ES-I3 (cell line): ENCODE data around the gene P2RX5.
"Not testable (repeated sequence)": the region's sequence is repeated elsewhere in the genome, so short reads cannot be mapped to it uniquely, and the experiment has no call there.

Source experiments
- H3K36me3 ChIP-seq: 2 replicates; pipeline ENCODE4 v1.6.1; 2013; ENCODE audit warnings: mild to moderate bottlenecking, low read length, control low read depth, moderate library complexity; ENCODE audit not compliant: insufficient read depth
- H3K4me1 ChIP-seq: 2 replicates; pipeline ENCODE4 v1.6.1; 2013; ENCODE audit warnings: mild to moderate bottlenecking, control low read depth, low read length; ENCODE audit not compliant: insufficient read depth
- H3K9ac ChIP-seq: 2 replicates; pipeline ENCODE4 v1.6.1; 2013; ENCODE audit warnings: low read depth, mild to moderate bottlenecking, low read length, moderate library complexity
- H3K9me3 ChIP-seq: 2 replicates; pipeline ENCODE4 v1.6.1; 2013; ENCODE audit warnings: mild to moderate bottlenecking, low read length, moderate library complexity; ENCODE audit not compliant: control insufficient read depth, insufficient read depth

The P2RX5 gene

DNA sequence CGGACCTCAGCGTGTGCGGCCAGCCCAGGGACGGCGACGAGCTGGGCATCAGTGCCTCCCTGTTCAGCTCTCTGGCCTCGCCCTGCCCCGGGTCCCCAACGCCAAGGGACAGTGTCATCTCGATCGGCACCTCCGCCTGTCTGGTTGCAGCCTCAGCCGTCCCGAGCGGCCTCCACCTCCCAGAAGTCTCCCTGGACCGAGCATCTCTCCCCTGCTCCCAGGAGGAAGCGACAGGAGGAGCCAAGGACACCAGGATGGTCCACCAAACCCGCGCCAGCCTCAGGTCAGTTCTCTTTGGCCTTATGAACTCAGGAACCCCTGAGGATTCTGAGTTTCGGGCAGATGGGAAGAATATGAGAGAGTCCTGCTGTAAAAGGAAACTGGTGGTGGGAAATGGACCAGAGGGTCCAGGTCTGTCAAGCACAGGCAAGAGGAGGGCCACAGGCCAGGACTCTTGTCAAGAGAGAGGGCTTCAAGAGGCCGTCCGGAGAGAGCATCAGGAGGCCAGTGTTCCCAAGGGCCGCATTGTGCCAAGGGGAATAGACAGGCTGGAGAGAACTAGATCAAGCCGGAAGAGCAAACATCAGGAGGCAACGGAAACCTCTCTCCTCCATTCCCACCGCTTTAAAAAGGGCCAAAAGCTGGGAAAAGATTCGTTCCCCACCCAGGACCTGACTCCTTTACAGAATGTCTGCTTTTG, 28.6 kb upstream of the P2RX5 start:
- Histone ChIP-seq H3K36me3 (peaks cover 21% of the 10 kb centered on the region; the same call in 1 of the 2 replicates), H3K9ac (peak overlapping the region; percentile 90), H3K4me1 (peaks cover 10% of the 10 kb centered on the region; the same call in 1 of the 2 replicates), H3K9me3 (no peaks in the 10 kb centered on the region)

- Histone ChIP-seq H3K9me3 (no peaks in the 10 kb centered on the region), H3K9ac (peak within 1 kb of the TSS; percentile 90), H3K36me3 (peaks cover 21% of the 10 kb centered on the region; the same call in 1 of the 2 replicates), H3K4me1 (peaks cover 10% of the 10 kb centered on the region; the same call in 1 of the 2 replicates)
Measured at GRCh38 chr17:3723556-3724377, 27.8 kb upstream of the P2RX5 start, which contains the start of gene HASPIN. Gene HASPIN (plus strand): TSS chr17:3723903. CDS start chr17:3723936, 33 bp downstream.

- H3K4me1 ChIP-seq = peaks cover 10% of the 10 kb centered on the region; the same call in 1 of the 2 replicates
- peaks cover 21% of the 10 kb centered on the region; the same call in 1 of the 2 replicates for H3K36me3 ChIP-seq
Measured at GRCh38 chr17:3723188-3723555, 27.2 kb upstream of the P2RX5 start.

DNA sequence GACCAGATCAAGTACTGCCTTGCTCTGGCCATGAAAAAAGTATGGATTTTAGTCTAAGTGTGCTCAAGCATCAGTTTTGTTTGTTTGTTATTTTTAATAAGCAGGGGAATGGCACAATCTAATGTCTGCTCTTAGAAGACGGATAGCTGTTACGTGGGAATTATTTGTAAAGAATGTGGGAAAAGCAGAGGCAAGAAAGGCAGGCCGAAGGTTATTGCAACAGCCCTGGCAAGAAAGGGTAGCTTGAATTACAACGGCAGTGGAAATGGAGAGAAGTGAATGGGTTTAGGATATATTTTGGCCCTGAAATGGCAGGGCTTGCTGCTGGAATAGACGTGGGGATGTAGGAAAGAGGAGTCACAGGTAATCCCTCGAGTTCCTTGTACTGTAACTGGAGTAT, 26.8 kb upstream of the P2RX5 start:
- Histone ChIP-seq H3K36me3 (peaks cover 21% of the 10 kb centered on the region; the same call in 1 of the 2 replicates), H3K4me1 (peaks cover 10% of the 10 kb centered on the region; the same call in 1 of the 2 replicates), H3K9ac (peak overlapping the region; percentile 90; the same call in 1 of the 2 replicates), H3K9me3 (no peaks in the 10 kb centered on the region)

More at GRCh38 chr17:3723188-3723555, 27.2 kb upstream of the P2RX5 start:
- Histone ChIP-seq H3K9ac (peak overlapping the region; percentile 90), H3K9me3 (no peaks in the 10 kb centered on the region)

DNA sequence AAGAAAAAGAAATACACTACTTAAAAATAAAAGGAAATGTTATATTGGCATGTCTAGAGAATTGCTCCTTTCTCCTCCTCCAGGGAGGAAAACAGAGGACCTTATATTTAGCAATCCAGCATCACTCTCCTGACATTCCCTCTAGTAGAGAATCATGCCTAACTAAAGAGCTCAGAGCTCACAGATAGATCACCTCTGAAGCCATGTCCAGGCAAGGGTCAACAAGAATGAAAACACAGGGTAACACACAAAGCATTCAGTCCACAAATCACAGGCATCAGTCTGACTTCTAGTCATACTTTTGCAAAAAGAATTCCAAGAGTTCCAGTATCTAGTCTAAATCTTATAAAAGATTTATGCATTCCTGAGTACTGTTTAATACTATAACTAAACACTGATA, 23.3 kb upstream of the P2RX5 start:
- no peaks in the 10 kb centered on the region for H3K9me3 ChIP-seq
- peaks cover 3% of the 10 kb centered on the region; the same call in 1 of the 2 replicates for H3K4me1 ChIP-seq
- peaks cover 17% of the 10 kb centered on the region for H3K36me3 ChIP-seq

DNA sequence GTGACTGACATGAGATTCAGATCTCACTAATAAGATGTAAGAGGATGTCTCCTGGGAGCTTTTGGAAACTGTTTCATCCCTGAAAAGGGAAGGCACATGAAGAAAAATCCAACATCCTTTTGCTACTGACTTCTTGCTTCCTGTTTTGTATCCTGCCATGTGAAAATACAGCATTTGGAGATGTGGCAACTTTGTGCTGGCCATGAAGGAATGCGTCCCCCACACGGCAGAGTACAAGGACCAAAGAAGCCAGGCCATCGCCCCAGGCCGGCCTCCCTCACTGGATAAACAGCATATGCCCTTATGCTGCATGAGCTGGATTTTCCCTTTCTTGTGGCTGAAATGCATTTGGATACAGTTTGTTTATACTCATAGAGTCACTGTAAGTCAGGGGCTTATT, 22.2 kb upstream of the P2RX5 start:
- Histone ChIP-seq H3K4me1 (peaks cover 3% of the 10 kb centered on the region; the same call in 1 of the 2 replicates), H3K9me3 (no peaks in the 10 kb centered on the region), H3K36me3 (peaks cover 17% of the 10 kb centered on the region), H3K9ac (no peak overlapping the region)

More for the DNA sequence above, 23.3 kb upstream of the P2RX5 start:
- H3K9ac ChIP-seq = no peak overlapping the region

DNA sequence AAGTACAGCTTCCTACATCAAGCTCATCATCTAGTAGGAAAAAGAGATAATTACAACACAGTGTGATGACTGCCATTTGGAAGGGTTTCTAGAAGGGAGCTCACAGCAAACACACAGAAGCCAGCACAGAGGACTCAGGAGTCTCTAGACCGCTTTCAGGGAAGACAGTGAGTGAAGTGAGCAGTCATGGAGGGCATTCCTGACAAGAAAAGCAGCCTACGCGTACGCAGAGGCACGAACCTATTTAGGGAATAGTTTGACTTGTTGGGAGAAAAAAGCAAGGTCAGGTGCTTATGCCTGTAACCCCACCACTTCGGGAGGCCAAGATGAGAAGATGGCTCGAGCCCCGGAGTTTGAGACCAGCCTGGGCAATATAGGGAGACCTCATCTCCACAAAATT, 19.3 kb upstream of the P2RX5 start:
- Histone ChIP-seq H3K4me1 (no peaks in the 10 kb centered on the region), H3K36me3 (peaks cover 19% of the 10 kb centered on the region), H3K9me3 (no peaks in the 10 kb centered on the region), H3K9ac (no peak overlapping the region)

GRCh38 chr17:3712811-3713463, 17.0 kb upstream of the P2RX5 start:
- H3K9ac ChIP-seq = no peak overlapping the region
- no peaks in the 10 kb centered on the region for H3K9me3 ChIP-seq
- no peaks in the 10 kb centered on the region for H3K4me1 ChIP-seq
- H3K36me3 ChIP-seq = peaks cover 16% of the 10 kb centered on the region

GRCh38 chr17:3710951-3711383, 15.0 kb upstream of the P2RX5 start:
- no peaks in the 10 kb centered on the region for H3K4me1 ChIP-seq
- no peak overlapping the region for H3K9ac ChIP-seq
- no peaks in the 10 kb centered on the region for H3K9me3 ChIP-seq
- H3K36me3 ChIP-seq = peaks cover 6% of the 10 kb centered on the region; the same call in 1 of the 2 replicates

- no peak overlapping the region for H3K9ac ChIP-seq
- H3K9me3 ChIP-seq = no peaks in the 10 kb centered on the region
- H3K4me1 ChIP-seq = no peaks in the 10 kb centered on the region
- peaks cover 2% of the 10 kb centered on the region; the same call in 1 of the 2 replicates for H3K36me3 ChIP-seq
Measured at GRCh38 chr17:3708366-3708765, 12.4 kb upstream of the P2RX5 start.

- H3K9me3 ChIP-seq, H3K9ac ChIP-seq, H3K36me3 ChIP-seq, H3K4me1 ChIP-seq: not testable (repeated sequence)
Measured at GRCh38 chr17:3705718-3705984, 9.7 kb upstream of the P2RX5 start.

- no peak overlapping the region for H3K9ac ChIP-seq
- no peaks in the 10 kb centered on the region for H3K9me3 ChIP-seq
- no peaks in the 10 kb centered on the region for H3K36me3 ChIP-seq
- H3K4me1 ChIP-seq = no peaks in the 10 kb centered on the region; the same call in 1 of the 2 replicates
Measured at GRCh38 chr17:3704931-3705717, 9.2 kb upstream of the P2RX5 start.

GRCh38 chr17:3702041-3702539, 6.1 kb upstream of the P2RX5 start:
- H3K36me3 ChIP-seq, H3K4me1 ChIP-seq, H3K9me3 ChIP-seq, H3K9ac ChIP-seq: not testable (repeated sequence)
